HL-60 (cell line): ENCODE data around the gene IRF2BP2.

Experiments used
- DNase-seq, 2 experiments: peaks; one replicate each; pipeline ENCODE4 v3.0.0-alpha.2; 2010 to 2020; ENCODE audit warnings: low read depth in 1 of 2, low spot score in 1 of 2
- H3K27ac ChIP-seq: fragments of 250-450 bp; sonication (Bioruptor Pico); replicated peaks from 2 replicates; pipeline ENCODE4 v1.5.1; 2020; ENCODE audit warnings: mild to moderate bottlenecking, moderate library complexity
- H3K27me3 ChIP-seq: fragments of 250-450 bp; sonication (Bioruptor Pico); 2 replicates; pipeline ENCODE4 v1.5.1; 2021; ENCODE audit warnings: mild to moderate bottlenecking, moderate library complexity; ENCODE audit not compliant: insufficient read depth, poor library complexity, severe bottlenecking
- H3K4me3 ChIP-seq: replicated peaks from 2 replicates; pipeline ENCODE4 v1.5.1; 2011; ENCODE audit warnings: mild to moderate bottlenecking, control low read depth, low read length; ENCODE audit not compliant: insufficient read depth
- CTCF ChIP-seq: IDR thresholded peaks from one replicate; pipeline ENCODE4 v1.5.1; 2011; ENCODE audit warnings: low read length, control low read depth, inconsistent platforms; ENCODE audit not compliant: insufficient read depth
- GABPA ChIP-seq: IDR thresholded peaks from 2 replicates; pipeline ENCODE4 v1.6.1; 2012; ENCODE audit warnings: low read depth
- POLR2AphosphoS5 ChIP-seq: IDR thresholded peaks from 2 replicates; pipeline ENCODE4 v1.6.1; 2012; ENCODE audit warnings: low read depth
- REST ChIP-seq: IDR thresholded peaks from 2 replicates; pipeline ENCODE4 v1.6.1; 2012; ENCODE audit warnings: low read depth; ENCODE audit not compliant: insufficient replicate concordance
- SPI1 ChIP-seq: IDR thresholded peaks from 2 replicates; pipeline ENCODE4 v1.6.1; 2012; ENCODE audit warnings: low read depth, mild to moderate bottlenecking, borderline replicate concordance

IRF2BP2 gene

GRCh38 chr1:234588386-234588785 is 21.6 kb downstream of the IRF2BP2 start:
- Histone ChIP-seq H3K27ac (no peak overlapping the region), H3K4me3 (no peak overlapping the region), H3K27me3 (no peaks in the 10 kb centered on the region)
- no peak for DNase-seq
- TF ChIP-seq POLR2AphosphoS5 (no peak), GABPA (no peak), CTCF (no peak), REST (no peak), SPI1 (no peak)

- no peak overlapping the region for H3K27ac ChIP-seq
These were observed 23.0 kb downstream of the IRF2BP2 start for GRCh38 chr1:234586892-234587485.

More at GRCh38 chr1:234586892-234587485, 23.0 kb downstream of the IRF2BP2 start:
- Histone ChIP-seq H3K27me3 (no peaks in the 10 kb centered on the region), H3K4me3 (no peak overlapping the region)
- no peak for DNase-seq
- TF ChIP-seq CTCF (no peak), REST (no peak), GABPA (no peak), SPI1 (no peak), POLR2AphosphoS5 (no peak)
